Loucy (cell line): Measurements from ENCODE around the gene GJC1.

Source experiments
- EZH2phosphoT487 ChIP-seq: fragments of 200-600 bp; IDR thresholded peaks from 2 replicates; pipeline ENCODE4 v1.6.1; 2018; ENCODE audit warnings: antibody characterized with exemption, mild to moderate bottlenecking, moderate library complexity, borderline replicate concordance
- TF ChIP-seq, protein P1 (sequence below): fragments of 200-600 bp; sonication (generic); conservative IDR thresholded peaks from 2 replicates; pipeline ENCODE4 v1.5.1; 2014; ENCODE audit warnings: mild to moderate bottlenecking, antibody characterized with exemption, low read length

DNA sequence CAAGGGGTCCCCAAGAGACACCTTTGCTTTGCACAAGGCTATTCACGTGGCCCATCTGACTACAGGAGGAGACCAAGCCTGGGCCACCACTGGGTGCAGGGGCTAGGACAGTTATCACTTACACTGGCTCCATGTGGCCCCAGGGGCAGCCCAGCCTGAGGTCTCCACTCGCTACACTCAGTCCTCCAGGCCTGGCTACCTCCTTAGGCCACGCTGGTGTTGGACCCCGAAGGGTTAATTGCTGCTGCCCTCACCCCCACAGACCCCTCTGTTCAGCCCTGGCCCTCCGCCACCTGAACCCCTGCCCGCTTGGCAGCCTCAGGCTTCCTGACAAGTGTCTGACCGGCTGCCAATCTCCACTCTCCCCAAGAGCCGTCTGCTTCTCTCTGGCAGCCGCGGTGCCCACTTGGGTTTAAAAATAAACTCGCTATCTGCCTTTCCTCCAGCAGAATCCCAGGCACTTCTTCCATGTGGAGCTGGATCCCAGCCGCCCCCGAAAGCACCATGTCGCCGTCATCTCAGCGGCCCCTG is 43.5 kb downstream of the GJC1 start:
- TF ChIP-seq, protein P1, sequence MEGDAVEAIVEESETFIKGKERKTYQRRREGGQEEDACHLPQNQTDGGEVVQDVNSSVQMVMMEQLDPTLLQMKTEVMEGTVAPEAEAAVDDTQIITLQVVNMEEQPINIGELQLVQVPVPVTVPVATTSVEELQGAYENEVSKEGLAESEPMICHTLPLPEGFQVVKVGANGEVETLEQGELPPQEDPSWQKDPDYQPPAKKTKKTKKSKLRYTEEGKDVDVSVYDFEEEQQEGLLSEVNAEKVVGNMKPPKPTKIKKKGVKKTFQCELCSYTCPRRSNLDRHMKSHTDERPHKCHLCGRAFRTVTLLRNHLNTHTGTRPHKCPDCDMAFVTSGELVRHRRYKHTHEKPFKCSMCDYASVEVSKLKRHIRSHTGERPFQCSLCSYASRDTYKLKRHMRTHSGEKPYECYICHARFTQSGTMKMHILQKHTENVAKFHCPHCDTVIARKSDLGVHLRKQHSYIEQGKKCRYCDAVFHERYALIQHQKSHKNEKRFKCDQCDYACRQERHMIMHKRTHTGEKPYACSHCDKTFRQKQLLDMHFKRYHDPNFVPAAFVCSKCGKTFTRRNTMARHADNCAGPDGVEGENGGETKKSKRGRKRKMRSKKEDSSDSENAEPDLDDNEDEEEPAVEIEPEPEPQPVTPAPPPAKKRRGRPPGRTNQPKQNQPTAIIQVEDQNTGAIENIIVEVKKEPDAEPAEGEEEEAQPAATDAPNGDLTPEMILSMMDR: no peak
- TF ChIP-seq EZH2phosphoT487: no peak
